Nephron (organoid): ENCODE measurements around the gene TMEM127.

ENCODE experiments used
- H3K27ac Mint-ChIP-seq, 3 experiments: 2 replicates each; pipeline ENCODE4 v1.8.0; 2020; ENCODE audit warnings: mixed read lengths in 3 of 3, mild to moderate bottlenecking in 2 of 3, moderate library complexity in 1 of 3
- H3K27me3 Mint-ChIP-seq: 2 replicates; pipeline ENCODE4 v1.8.0; 2021; ENCODE audit warnings: low read depth, mild to moderate bottlenecking, moderate library complexity, mixed read lengths
- H3K36me3 Mint-ChIP-seq: 2 replicates; pipeline ENCODE4 v1.8.0; 2020; ENCODE audit warnings: low read depth, mixed read lengths
- H3K4me1 Mint-ChIP-seq: 2 replicates; pipeline ENCODE4 v1.8.0; 2020; ENCODE audit warnings: mixed read lengths
- H3K4me3 Mint-ChIP-seq, 3 experiments: 2 replicates each; pipeline ENCODE4 v1.8.0; 2020; ENCODE audit warnings: mild to moderate bottlenecking in 3 of 3, mixed read lengths in 3 of 3, moderate library complexity in 2 of 3
- H3K9me3 Mint-ChIP-seq: 2 replicates; pipeline ENCODE4 v1.8.0; 2020; ENCODE audit warnings: mixed read lengths
- CTCF ChIP-seq, 3 experiments: fragments of 200-600 bp; sonication (generic); IDR thresholded peaks; one replicate each; pipeline ENCODE4 v1.5.0; 2021; ENCODE audit warnings: antibody characterized with exemption in 3 of 3; ENCODE audit not compliant: unreplicated experiment in 3 of 3

The TMEM127 gene, protein sequence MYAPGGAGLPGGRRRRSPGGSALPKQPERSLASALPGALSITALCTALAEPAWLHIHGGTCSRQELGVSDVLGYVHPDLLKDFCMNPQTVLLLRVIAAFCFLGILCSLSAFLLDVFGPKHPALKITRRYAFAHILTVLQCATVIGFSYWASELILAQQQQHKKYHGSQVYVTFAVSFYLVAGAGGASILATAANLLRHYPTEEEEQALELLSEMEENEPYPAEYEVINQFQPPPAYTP

GRCh38 chr2:96265840-96266679 is at the start of gene TMEM127, which contains the start of gene CIAO1:
TMEM127 (minus strand) TSS chr2:96265997; CDS start chr2:96265381, 616 bp downstream.
CIAO1 (plus strand) TSS chr2:96266225; CDS start chr2:96266351, 126 bp downstream.
- Mint-ChIP-seq H3K27me3 (no peaks in the 10 kb centered on the region), H3K36me3 (peaks cover 27% of the 10 kb centered on the region), H3K27ac (peak within 1 kb of the TSS; percentile 82 to 97 (median 93)), H3K4me3 (peak within 1 kb of the TSS; percentile 97 to 100 (median 97)), H3K9me3 (no peaks in the 10 kb centered on the region), H3K4me1 (peaks cover 22% of the 10 kb centered on the region)
- peak; percentile 23 to 51 (median 38) for TF ChIP-seq CTCF (IDR thresholded peaks at IDR 0.05; ENCODE audit: unreplicated experiment in 3 of 3)

- TF ChIP-seq CTCF (IDR thresholded peaks at IDR 0.05; ENCODE audit: unreplicated experiment in 3 of 3) = no peak
- peaks cover 30% of the 10 kb centered on the region for H3K27me3 Mint-ChIP-seq
- peaks cover 3% of the 10 kb centered on the region for H3K9me3 Mint-ChIP-seq
- H3K36me3 Mint-ChIP-seq = no peaks in the 10 kb centered on the region
- no peak overlapping the region for H3K27ac Mint-ChIP-seq
- no peaks in the 10 kb centered on the region for H3K4me1 Mint-ChIP-seq
- H3K4me3 Mint-ChIP-seq = no peak overlapping the region
Observed at GRCh38 chr2:96315005-96315399, 49.2 kb upstream of the TMEM127 start.

GRCh38 chr2:96308248-96308647 is 42.5 kb upstream of the TMEM127 start:
- peaks cover 29% of the 10 kb centered on the region for H3K4me1 Mint-ChIP-seq
- no peak overlapping the region for H3K27ac Mint-ChIP-seq
- no peaks in the 10 kb centered on the region for H3K9me3 Mint-ChIP-seq
- H3K36me3 Mint-ChIP-seq = peaks cover 17% of the 10 kb centered on the region
- H3K27me3 Mint-ChIP-seq = peaks cover 5% of the 10 kb centered on the region
- H3K4me3 Mint-ChIP-seq = no peak overlapping the region
- no peak for TF ChIP-seq CTCF (IDR thresholded peaks at IDR 0.05; ENCODE audit: unreplicated experiment in 3 of 3)

DNA sequence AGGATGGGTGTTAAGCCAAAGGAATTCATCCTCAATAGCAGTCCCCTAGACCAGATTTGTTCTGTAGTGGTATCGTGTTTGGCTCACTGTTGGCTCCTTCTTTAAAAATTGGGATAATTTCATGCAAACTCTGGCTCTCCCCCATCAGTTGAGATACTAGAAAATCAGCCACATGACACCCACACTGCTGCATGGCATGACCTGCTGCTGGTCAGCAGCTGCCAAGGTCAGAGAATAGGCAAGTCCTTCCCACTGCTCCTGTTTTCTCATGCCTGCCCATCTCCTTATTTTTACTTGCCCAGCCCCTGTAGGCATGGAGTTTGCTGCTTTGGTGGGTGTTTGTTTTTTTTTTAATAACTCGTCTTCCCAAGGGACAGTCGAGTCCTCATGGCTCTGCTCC is 40.6 kb upstream of the TMEM127 start:
- Mint-ChIP-seq H3K4me1 (peaks cover 39% of the 10 kb centered on the region), H3K4me3 (peak overlapping the region; percentile 100), H3K36me3 (peaks cover 36% of the 10 kb centered on the region), H3K27me3 (peaks cover 5% of the 10 kb centered on the region), H3K9me3 (no peaks in the 10 kb centered on the region), H3K27ac (peak overlapping the region; percentile 97 to 99 (median 99))
- no peak for TF ChIP-seq CTCF (IDR thresholded peaks at IDR 0.05; ENCODE audit: unreplicated experiment in 3 of 3)

DNA sequence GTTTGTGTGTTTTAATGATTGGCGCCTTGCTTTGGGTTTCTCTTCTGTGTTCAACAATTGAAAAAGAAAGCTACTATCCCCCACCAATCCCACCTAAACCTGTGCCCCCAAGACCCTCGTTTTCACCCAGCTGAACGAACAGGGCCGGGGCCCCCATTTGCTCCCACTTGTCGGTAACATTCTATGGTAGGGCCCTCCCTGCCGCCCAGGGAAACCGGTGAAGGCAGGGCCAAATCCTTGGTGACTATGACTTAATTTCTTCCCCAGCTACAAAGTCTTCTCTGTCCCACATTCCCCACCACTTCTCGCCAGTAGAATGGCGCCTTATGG is 40.1 kb upstream of the TMEM127 start:
- peaks cover 39% of the 10 kb centered on the region for H3K4me1 Mint-ChIP-seq
- peak overlapping the region; percentile 97 to 99 (median 99) for H3K27ac Mint-ChIP-seq
- no peaks in the 10 kb centered on the region for H3K9me3 Mint-ChIP-seq
- H3K4me3 Mint-ChIP-seq = peak overlapping the region; percentile 100
- H3K27me3 Mint-ChIP-seq = peaks cover 5% of the 10 kb centered on the region
- H3K36me3 Mint-ChIP-seq = peaks cover 40% of the 10 kb centered on the region
- no peak for TF ChIP-seq CTCF (IDR thresholded peaks at IDR 0.05; ENCODE audit: unreplicated experiment in 3 of 3)
